Measurements from ENCODE around the gene RIMKLB. TPM values are rescaled to one million over a fixed set of nuclear protein-coding genes. Genes with fewer than 3 reads are reported as not detected.

Gene RIMKLB
- total RNA-seq, 6 donors from 2014 or later: 25.2 to 103 (median 40.1) TPM

GRCh38 chr12:8661016-8661415 lies 36.8 kb upstream of the RIMKLB start:
- H3K27me3 ChIP-seq: no peaks in the 10 kb centered on the region
- H3K9me3 ChIP-seq: no peaks in the 10 kb centered on the region
- no peak for TF ChIP-seq EP300 (IDR thresholded peaks at IDR 0.05)
- no peak for TF ChIP-seq POLR2A (IDR thresholded peaks at IDR 0.05)
- WGBS, 2 donors: 76 to 89% methylated on average over 3 of the region's 3 CpGs
- no peaks in the 10 kb centered on the region for H3K36me3 ChIP-seq
- no peak overlapping the region for H3K27ac ChIP-seq
- H3K4me1 ChIP-seq: peaks cover 0 to 5% (median 0%) of the 10 kb centered on the region in 4 donors
- no peak overlapping the region for H3K4me3 ChIP-seq
- DNase-seq (no peak), ATAC-seq (ENCODE audit: low FRiP score in 2 of 2) (no peak)

GRCh38 chr12:8661751-8662150 lies 36.0 kb upstream of the RIMKLB start:
- Histone ChIP-seq H3K4me3 (no peak overlapping the region), H3K27me3 (no peaks in the 10 kb centered on the region)

GRCh38 chr12:8662593-8662992 lies 35.2 kb upstream of the RIMKLB start, which contains the start of gene MFAP5:
Gene MFAP5 (minus strand): TSS chr12:8662826. CDS start chr12:8662104, 722 bp downstream.
- H3K36me3 ChIP-seq: no peaks in the 10 kb centered on the region
- H3K9me3 ChIP-seq: no peaks in the 10 kb centered on the region
- no peaks in the 10 kb centered on the region for H3K27me3 ChIP-seq
- no peak within 1 kb of the TSS for H3K4me3 ChIP-seq
- H3K27ac ChIP-seq: no peak within 1 kb of the TSS
- 78 to 80% methylated on average over 6 of the region's 6 CpGs for WGBS, 2 donors
- TF ChIP-seq POLR2AphosphoS5 (IDR thresholded peaks at IDR 0.05): no peak
- TF ChIP-seq POLR2A (IDR thresholded peaks at IDR 0.05): no peak
- TF ChIP-seq CTCF (IDR thresholded peaks at IDR 0.05): no peak
- TF ChIP-seq EP300 (IDR thresholded peaks at IDR 0.05): no peak
- DNase-seq (no peak), ATAC-seq (ENCODE audit: low FRiP score in 2 of 2) (peak in 1 of 2 donors; percentile 76)
- H3K4me1 ChIP-seq: peaks cover 0 to under 1% (median 0%) of the 10 kb centered on the region in 4 donors

More at GRCh38 chr12:8661751-8662150, 36.0 kb upstream of the RIMKLB start:
- Histone ChIP-seq H3K36me3 (no peaks in the 10 kb centered on the region), H3K27ac (no peak overlapping the region), H3K9me3 (no peaks in the 10 kb centered on the region), H3K4me1 (peaks cover 0 to 5% (median 0%) of the 10 kb centered on the region in 4 donors)
- no peak for ATAC-seq (ENCODE audit: low FRiP score in 2 of 2)
- TF ChIP-seq POLR2A (IDR thresholded peaks at IDR 0.05) (no peak), EP300 (IDR thresholded peaks at IDR 0.05) (no peak), CTCF (IDR thresholded peaks at IDR 0.05) (no peak), POLR2AphosphoS5 (IDR thresholded peaks at IDR 0.05) (no peak)
- DNase-seq: no peak
- 67 to 91% methylated on average over 3 of the region's 3 CpGs for WGBS, 2 donors

- Histone ChIP-seq H3K27ac (no peak overlapping the region), H3K4me1 (no peaks in the 10 kb centered on the region), H3K9me3 (no peaks in the 10 kb centered on the region), H3K36me3 (no peaks in the 10 kb centered on the region), H3K27me3 (no peaks in the 10 kb centered on the region), H3K4me3 (no peak overlapping the region)
- WGBS, 2 donors: 80 to 93% methylated on average over 5 of the region's 5 CpGs
- ATAC-seq (ENCODE audit: low FRiP score in 2 of 2) (peak in 1 of 2 donors; percentile 89), DNase-seq (no peak)
- TF ChIP-seq POLR2A (IDR thresholded peaks at IDR 0.05) (no peak), CTCF (IDR thresholded peaks at IDR 0.05) (no peak), POLR2AphosphoS5 (IDR thresholded peaks at IDR 0.05) (no peak), EP300 (IDR thresholded peaks at IDR 0.05) (no peak)
Observed at GRCh38 chr12:8664228-8664913, 33.4 kb upstream of the RIMKLB start.

- no peaks in the 10 kb centered on the region for H3K36me3 ChIP-seq
- TF ChIP-seq POLR2A (IDR thresholded peaks at IDR 0.05) (no peak), EP300 (IDR thresholded peaks at IDR 0.05) (no peak), POLR2AphosphoS5 (IDR thresholded peaks at IDR 0.05) (no peak), CTCF (IDR thresholded peaks at IDR 0.05) (no peak)
- no peaks in the 10 kb centered on the region for H3K9me3 ChIP-seq
- H3K4me1 ChIP-seq: no peaks in the 10 kb centered on the region
- H3K27ac ChIP-seq: no peak overlapping the region
- no peaks in the 10 kb centered on the region for H3K27me3 ChIP-seq
- 81 to 86% methylated on average over 4 of the region's 4 CpGs for WGBS, 2 donors
- DNase-seq (no peak), ATAC-seq (ENCODE audit: low FRiP score in 2 of 2) (peak in 1 of 2 donors; percentile 60)
- no peak overlapping the region for H3K4me3 ChIP-seq
Observed at GRCh38 chr12:8665759-8666158, 32.0 kb upstream of the RIMKLB start.

Measured in upper lobe of left lung (tissue), 6 donors.